ENCODE results near the gene LIN28B. TPM values are rescaled to one million over a fixed set of nuclear protein-coding genes. Genes with fewer than 3 reads are reported as not detected.

The LIN28B gene
- polyA plus RNA-seq, 1 donor from 2014 or later = 19.1 TPM

GRCh38 chr6:105112577-105112976 lies 155.7 kb downstream of the LIN28B start:
- no peaks in the 10 kb centered on the region for H3K9me3 ChIP-seq (ENCODE audit: low read length)
- no peaks in the 10 kb centered on the region for H3K36me3 ChIP-seq (ENCODE audit: insufficient read depth, low read length)
- no peak overlapping the region for H3K4me2 ChIP-seq (ENCODE audit: low read length)
- H3K27ac ChIP-seq (ENCODE audit: low read length) = no peak overlapping the region
- no peaks in the 10 kb centered on the region for H3F3A ChIP-seq (ENCODE audit: insufficient read depth, low read length, poor library complexity, severe bottlenecking)
- no peaks in the 10 kb centered on the region for H3K79me2 ChIP-seq (replicated peaks; ENCODE audit: insufficient read depth, low read length)
- H3K9me2 ChIP-seq (ENCODE audit: insufficient read depth, low read length) = no peaks in the 10 kb centered on the region
- no peaks in the 10 kb centered on the region for H4K20me1 ChIP-seq (ENCODE audit: insufficient read depth)
- H3K27me3 ChIP-seq (ENCODE audit: insufficient read depth, low read depth, low read length) = no peaks in the 10 kb centered on the region
- H3K4me3 ChIP-seq (ENCODE audit: low read length) = no peak overlapping the region
- TF ChIP-seq, protein P1, sequence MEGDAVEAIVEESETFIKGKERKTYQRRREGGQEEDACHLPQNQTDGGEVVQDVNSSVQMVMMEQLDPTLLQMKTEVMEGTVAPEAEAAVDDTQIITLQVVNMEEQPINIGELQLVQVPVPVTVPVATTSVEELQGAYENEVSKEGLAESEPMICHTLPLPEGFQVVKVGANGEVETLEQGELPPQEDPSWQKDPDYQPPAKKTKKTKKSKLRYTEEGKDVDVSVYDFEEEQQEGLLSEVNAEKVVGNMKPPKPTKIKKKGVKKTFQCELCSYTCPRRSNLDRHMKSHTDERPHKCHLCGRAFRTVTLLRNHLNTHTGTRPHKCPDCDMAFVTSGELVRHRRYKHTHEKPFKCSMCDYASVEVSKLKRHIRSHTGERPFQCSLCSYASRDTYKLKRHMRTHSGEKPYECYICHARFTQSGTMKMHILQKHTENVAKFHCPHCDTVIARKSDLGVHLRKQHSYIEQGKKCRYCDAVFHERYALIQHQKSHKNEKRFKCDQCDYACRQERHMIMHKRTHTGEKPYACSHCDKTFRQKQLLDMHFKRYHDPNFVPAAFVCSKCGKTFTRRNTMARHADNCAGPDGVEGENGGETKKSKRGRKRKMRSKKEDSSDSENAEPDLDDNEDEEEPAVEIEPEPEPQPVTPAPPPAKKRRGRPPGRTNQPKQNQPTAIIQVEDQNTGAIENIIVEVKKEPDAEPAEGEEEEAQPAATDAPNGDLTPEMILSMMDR (IDR thresholded peaks at IDR 0.05; ENCODE audit: poor library complexity, severe bottlenecking) = no peak
- TF ChIP-seq REST (IDR thresholded peaks at IDR 0.05; ENCODE audit: borderline replicate concordance) (no peak), SMC3 (conservative IDR thresholded peaks at IDR 0.05; ENCODE audit: poor library complexity) (no peak), TAF1 (IDR thresholded peaks at IDR 0.05; ENCODE audit: low read depth) (no peak), POLR2AphosphoS5 (IDR thresholded peaks at IDR 0.05) (no peak), RAD21 (conservative IDR thresholded peaks at IDR 0.05) (no peak), EP300 (conservative IDR thresholded peaks at IDR 0.05; ENCODE audit: poor library complexity, severe bottlenecking) (no peak), EZH2 (IDR thresholded peaks at IDR 0.05; ENCODE audit: borderline replicate concordance, insufficient read depth, low read length, poor library complexity, severe bottlenecking) (no peak)
- no peak overlapping the region for H3K9ac ChIP-seq (ENCODE audit: low read length)
- H2AFZ ChIP-seq (ENCODE audit: low read depth, low read length) = no peak overlapping the region

GRCh38 chr6:105113422-105113821 lies 156.5 kb downstream of the LIN28B start:
- H3F3A ChIP-seq (ENCODE audit: insufficient read depth, low read length, poor library complexity, severe bottlenecking) = no peaks in the 10 kb centered on the region
- no peak overlapping the region for H3K4me2 ChIP-seq (ENCODE audit: low read length)
- H3K79me2 ChIP-seq (replicated peaks; ENCODE audit: insufficient read depth, low read length) = no peaks in the 10 kb centered on the region
- no peak for TF ChIP-seq TAF1 (IDR thresholded peaks at IDR 0.05; ENCODE audit: low read depth)
- no peak for TF ChIP-seq EZH2 (IDR thresholded peaks at IDR 0.05; ENCODE audit: borderline replicate concordance, insufficient read depth, low read length, poor library complexity, severe bottlenecking)
- no peak for TF ChIP-seq MXI1 (conservative IDR thresholded peaks at IDR 0.05; ENCODE audit: poor library complexity, severe bottlenecking)
- TF ChIP-seq POLR2AphosphoS5 (IDR thresholded peaks at IDR 0.05) = no peak
- TF ChIP-seq SMC3 (conservative IDR thresholded peaks at IDR 0.05; ENCODE audit: poor library complexity) = no peak
- no peak for TF ChIP-seq RAD21 (conservative IDR thresholded peaks at IDR 0.05)
- no peak for TF ChIP-seq REST (IDR thresholded peaks at IDR 0.05; ENCODE audit: borderline replicate concordance)
- H3K9me3 ChIP-seq (ENCODE audit: low read length) = no peaks in the 10 kb centered on the region
- no peak overlapping the region for H3K9ac ChIP-seq (ENCODE audit: low read length)
- H3K36me3 ChIP-seq (ENCODE audit: insufficient read depth, low read length) = no peaks in the 10 kb centered on the region
- H4K20me1 ChIP-seq (ENCODE audit: insufficient read depth) = no peaks in the 10 kb centered on the region
- H3K4me3 ChIP-seq (ENCODE audit: low read length) = no peak overlapping the region
- no peaks in the 10 kb centered on the region for H3K27me3 ChIP-seq (ENCODE audit: insufficient read depth, low read depth, low read length)
- H3K27ac ChIP-seq (ENCODE audit: low read length) = no peak overlapping the region
- H2AFZ ChIP-seq (ENCODE audit: low read depth, low read length) = no peak overlapping the region
- H3K9me2 ChIP-seq (ENCODE audit: insufficient read depth, low read length) = no peaks in the 10 kb centered on the region

Data from neural cell (in vitro differentiated cells).